Pons (tissue), 1 donor: ENCODE results near the gene VDR.

Experiments used
- DNase-seq: peaks from one replicate; pipeline ENCODE4 v3.0.0-alpha.2; 2016; ENCODE audit warnings: low spot score

Gene VDR

GRCh38 chr12:47868552-47869031 is 36.2 kb downstream of the VDR start:
- DNase-seq = peak; percentile 34

- no peak for DNase-seq
These were observed 36.8 kb downstream of the VDR start for GRCh38 chr12:47868041-47868440.

- no peak for DNase-seq
These were observed 37.3 kb downstream of the VDR start for GRCh38 chr12:47867495-47867941.

- no peak for DNase-seq
These were observed 40.1 kb downstream of the VDR start for GRCh38 chr12:47864646-47865235.

GRCh38 chr12:47863985-47864384 is 40.8 kb downstream of the VDR start:
- DNase-seq = no peak

- DNase-seq = no peak
These were observed 41.3 kb downstream of the VDR start for GRCh38 chr12:47863467-47863866.

GRCh38 chr12:47862881-47863280 is 41.9 kb downstream of the VDR start:
- no peak for DNase-seq

GRCh38 chr12:47862167-47862750 is 42.5 kb downstream of the VDR start:
- no peak for DNase-seq

- DNase-seq = no peak
These were observed 43.9 kb downstream of the VDR start for GRCh38 chr12:47860873-47861272.

GRCh38 chr12:47860279-47860841 is 44.4 kb downstream of the VDR start:
- DNase-seq = no peak

GRCh38 chr12:47858511-47859266 is 46.1 kb downstream of the VDR start:
- DNase-seq = no peak

GRCh38 chr12:47856721-47857575 is 47.8 kb downstream of the VDR start:
- DNase-seq = no peak

- DNase-seq = no peak
These were observed 48.7 kb downstream of the VDR start for GRCh38 chr12:47856094-47856493.

- DNase-seq = no peak
These were observed 49.3 kb downstream of the VDR start for GRCh38 chr12:47855502-47855901.

GRCh38 chr12:47854531-47854930 is 50.3 kb downstream of the VDR start:
- DNase-seq = no peak

GRCh38 chr12:47852096-47852571 is 52.7 kb downstream of the VDR start:
- DNase-seq = no peak

- no peak for DNase-seq
These were observed 53.4 kb downstream of the VDR start for GRCh38 chr12:47851303-47851952.

- no peak for DNase-seq
These were observed 54.4 kb downstream of the VDR start for GRCh38 chr12:47850153-47851084.

GRCh38 chr12:47849261-47849660 is 55.5 kb downstream of the VDR start:
- no peak for DNase-seq

- DNase-seq = no peak
These were observed 55.9 kb downstream of the VDR start for GRCh38 chr12:47848853-47849252.
